NCI-H2196 (cell line): ENCODE measurements around the gene MFSD2A.
"Not testable (repeated sequence)": the region's sequence is repeated elsewhere in the genome, so short reads cannot be mapped to it uniquely, and the experiment has no call there.

Source experiments
- DNase-seq: peaks from one replicate; lab custom pipeline; 2025; ENCODE audit not compliant: unreplicated experiment; lab: John Stamatoyannopoulos, UW

MFSD2A gene

DNA sequence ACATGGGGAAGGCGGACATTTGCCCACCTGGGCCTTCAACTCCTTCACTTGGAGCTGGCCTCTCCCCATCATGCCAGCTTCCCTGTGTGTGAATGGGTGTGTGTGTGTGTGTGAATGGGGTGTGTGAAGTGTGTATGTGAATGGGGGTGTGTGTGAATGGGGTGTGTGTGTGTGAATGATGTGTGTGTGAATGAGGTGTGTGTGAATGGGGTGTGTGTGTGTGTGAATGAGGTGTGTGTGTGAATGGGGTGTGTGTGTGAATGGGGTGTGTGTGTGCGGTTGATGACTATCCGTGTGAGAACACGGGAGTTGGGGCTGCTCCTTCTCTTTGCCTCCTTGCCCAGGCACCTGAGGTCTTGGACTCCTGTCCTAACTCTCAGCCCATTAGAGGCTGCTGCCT lies 9.6 kb downstream of the MFSD2A start:
- DNase-seq: no peak

DNA sequence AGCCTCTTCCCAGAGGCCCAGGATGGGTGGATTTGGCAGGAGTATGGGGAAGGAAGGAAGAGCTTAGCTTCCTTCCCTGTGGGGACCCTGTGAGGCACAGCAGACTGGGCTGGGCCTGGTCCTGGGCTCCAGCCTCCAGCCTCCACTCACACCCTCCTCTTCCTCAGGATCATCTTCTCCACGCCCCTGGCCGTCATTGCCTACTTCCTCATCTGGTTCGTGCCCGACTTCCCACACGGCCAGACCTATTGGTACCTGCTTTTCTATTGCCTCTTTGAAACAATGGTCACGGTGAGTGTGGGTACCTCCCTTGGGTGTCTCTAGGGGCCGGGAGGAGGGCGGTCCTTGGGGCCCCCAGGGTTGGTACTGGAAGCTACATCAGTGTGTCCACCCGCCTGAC lies 10.1 kb downstream of the MFSD2A start:
- no peak for DNase-seq

DNA sequence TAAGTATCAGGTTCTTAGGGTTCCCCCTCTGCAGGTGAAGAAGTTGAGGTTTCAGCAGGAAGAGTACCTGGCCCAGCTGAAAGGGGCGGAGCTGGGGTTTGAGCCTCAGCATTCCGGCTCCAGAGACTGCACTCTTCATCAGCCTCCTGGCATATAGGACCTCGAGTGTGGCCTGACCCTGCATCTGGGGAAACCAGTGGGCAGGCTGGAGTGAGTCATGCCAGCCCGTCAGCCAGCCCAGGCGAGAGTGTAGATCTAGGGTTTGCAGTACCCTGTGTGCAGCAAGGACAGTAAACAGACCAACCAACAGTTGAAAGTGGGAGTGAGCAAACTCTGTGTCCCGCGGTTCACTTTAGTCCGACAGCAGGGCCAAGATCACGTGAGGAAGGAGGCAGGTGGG lies 14.1 kb downstream of the MFSD2A start:
- DNase-seq: no peak

DNA sequence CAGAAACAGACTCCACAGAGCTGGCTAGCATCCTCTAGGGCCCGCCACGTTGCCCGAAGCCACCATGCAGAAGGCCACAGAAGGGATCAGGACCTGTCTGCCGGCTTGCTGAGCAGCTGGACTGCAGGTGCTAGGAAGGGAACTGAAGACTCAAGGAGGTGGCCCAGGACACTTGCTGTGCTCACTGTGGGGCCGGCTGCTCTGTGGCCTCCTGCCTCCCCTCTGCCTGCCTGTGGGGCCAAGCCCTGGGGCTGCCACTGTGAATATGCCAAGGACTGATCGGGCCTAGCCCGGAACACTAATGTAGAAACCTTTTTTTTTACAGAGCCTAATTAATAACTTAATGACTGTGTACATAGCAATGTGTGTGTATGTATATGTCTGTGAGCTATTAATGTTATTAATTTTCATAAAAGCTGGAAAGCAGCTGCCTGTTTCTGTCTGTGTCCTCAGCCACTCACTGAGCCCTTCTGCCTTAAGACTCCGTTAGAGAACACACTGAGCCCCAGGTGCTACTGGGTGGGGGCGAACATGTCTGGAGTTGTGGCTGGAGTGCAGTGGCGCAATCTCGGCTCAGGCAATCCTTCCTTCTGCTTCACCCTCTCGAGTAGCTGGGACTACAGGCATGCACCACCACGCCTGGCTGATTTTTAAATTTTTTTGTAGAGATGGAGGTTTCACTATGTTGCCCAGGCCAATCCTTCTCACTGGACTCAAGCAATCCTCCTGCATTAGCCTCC lies 14.8 kb downstream of the MFSD2A start:
- DNase-seq: no peak

DNA sequence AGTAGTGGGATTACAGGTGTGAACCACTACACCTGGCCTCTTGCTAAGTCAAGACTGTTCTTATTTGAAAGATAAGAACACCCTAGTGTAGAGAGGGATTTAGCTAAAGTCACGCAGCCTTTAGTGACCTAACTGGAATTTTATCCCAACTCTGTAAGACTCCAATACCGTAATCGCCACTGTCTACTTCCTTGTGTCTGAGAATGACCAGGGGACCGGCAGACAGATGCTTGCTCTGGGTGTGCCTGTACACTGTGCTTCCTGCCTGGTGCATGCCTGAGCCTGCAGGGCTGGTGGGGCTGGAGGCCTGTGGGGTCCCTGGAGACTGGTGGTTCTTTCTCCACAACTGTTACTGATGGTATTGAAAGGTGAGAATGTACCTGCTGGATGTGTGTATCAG lies 15.3 kb downstream of the MFSD2A start:
- no peak for DNase-seq

DNA sequence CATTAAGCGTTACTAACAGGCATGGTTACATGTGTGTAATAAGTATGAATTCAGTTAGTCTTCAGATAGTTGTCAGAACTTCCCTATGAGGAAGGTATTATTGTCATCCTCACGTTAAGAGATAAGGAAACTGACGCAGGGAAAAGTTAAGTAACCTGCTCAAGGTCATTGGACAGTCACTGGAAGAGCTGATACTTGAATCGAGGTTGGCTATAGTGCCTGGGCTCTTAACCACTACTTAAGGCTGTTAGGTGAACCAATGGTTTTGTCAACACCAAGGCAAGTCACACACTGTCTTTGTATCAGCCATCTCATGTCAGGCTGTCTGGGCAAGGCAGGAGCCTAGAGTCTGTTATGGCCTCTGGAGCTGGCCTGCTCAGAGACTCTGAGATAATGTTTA lies 16.2 kb downstream of the MFSD2A start:
- DNase-seq: no peak

DNA sequence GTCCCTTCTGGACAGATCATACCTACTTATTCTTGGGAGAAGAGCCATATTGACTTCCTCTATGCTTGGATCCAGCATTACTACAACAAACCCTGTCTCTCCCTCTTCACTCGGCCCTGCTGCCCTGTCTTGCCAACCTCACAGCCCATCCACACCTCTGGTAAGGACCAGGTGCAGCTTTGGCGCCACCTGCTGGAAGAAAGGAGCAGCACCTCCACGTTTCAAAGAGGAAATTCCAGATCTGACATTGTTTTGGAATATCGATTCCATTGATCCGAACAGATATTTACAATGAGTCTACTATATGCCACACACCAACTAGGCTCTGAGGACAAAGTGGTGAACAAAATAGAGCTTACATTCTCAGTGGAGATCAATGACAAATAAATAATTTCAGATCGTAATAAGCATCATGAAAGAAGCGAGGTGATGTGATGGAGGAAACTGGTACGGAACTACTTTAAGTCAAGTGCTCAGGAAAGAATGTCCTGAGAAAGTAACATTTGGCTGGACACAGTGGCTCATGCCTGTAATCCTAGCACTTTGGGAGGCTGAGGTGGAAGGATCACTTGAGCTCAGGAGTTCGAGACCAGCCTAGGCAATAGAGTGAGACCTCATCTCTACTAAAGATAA lies 18.7 kb downstream of the MFSD2A start:
- DNase-seq: peak; percentile 87

DNA sequence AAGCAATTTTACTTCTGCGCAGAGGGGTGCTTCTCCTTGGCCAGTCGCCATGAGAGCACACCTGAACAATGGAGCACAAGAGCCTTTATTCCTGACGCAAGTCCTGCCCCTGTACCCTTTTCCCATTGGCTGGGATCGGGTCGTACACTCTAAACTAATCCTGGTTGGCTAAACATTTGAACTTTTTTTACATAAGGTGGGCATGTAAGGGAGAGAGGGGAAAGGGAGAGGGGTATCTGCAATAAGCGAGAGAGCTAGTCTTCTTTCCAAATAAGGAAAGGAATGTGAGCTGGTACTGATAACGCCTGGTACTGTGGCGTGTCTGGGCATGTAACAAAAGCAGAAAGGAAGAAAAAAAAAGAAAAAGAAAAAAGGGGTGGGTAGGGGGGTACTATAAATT lies 21.8 kb downstream of the MFSD2A start:
- DNase-seq: no peak

DNA sequence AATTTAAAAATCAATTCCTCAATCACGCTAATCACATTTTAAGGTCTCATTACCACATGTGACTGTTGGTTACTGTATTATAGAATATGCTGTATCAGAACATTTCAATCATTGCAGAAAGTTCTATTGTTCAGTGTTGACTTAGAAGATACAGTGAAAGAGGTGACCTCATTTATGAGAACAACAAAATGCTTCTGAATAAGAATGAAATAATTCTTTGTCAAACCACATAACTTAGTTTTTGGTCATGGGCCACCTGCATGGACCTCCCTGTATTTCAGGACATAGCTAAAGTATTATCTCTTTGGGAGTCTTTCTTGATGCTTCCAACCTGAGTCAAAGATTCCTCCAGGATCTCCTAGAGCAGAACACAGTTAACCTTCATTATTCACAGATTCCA lies 22.3 kb downstream of the MFSD2A start:
- no peak for DNase-seq

DNA sequence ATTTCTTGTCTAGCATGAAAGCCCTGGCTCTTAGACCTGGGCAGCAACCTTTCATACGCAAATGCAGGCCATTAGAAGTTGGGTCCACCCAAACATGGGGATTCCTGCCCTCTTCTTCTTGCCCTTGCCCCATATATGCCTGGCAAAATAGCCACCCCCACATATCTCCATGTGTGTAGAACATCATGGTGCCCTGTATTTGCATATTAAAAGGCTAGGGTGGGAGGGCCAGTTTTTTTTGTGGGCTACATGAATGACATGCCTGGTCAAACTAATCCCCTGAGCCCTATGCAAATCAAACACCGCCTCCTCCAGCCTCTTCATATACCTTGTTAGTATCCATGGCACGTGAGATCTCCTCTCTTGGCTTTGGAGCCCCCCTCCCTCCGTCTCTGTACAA lies 24.7 kb downstream of the MFSD2A start:
- DNase-seq: no peak

DNA sequence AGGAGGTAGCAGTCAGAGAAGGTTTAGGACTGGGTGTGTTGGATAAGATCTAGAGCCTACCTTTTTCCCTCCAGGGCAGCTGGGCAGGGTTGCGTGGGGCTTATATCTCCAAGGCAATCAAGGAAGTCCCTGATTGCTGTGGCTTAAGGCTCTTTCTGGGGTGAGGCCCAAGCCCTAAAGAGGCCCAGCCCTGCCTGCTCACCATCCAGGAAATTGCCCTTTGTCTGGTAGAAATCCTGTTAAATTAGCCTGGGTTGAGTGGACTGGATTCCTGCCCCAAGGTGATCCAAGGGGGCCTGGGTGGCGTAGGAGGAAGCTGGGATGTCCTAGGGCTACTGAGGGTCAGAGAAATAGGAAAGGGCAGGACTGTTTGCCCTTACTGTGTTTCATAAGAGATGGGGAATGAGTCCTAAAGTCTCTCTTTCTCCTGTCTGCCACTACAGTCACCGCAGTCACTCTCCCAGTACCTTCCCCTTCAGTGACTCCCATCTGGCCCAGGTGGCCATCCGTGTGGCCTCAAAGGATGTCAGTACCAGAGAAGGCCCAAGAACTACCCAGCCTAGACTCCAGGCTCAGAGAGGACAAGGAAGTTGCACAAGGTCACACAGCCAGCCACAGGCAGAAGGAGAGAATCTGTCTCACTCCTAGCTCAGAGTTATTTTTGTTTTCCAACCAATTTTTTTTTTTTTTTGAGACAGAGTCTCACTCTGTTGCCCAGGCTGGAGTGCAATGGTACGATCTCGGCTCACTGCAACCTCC lies 25.8 kb downstream of the MFSD2A start:
- no peak for DNase-seq

DNA sequence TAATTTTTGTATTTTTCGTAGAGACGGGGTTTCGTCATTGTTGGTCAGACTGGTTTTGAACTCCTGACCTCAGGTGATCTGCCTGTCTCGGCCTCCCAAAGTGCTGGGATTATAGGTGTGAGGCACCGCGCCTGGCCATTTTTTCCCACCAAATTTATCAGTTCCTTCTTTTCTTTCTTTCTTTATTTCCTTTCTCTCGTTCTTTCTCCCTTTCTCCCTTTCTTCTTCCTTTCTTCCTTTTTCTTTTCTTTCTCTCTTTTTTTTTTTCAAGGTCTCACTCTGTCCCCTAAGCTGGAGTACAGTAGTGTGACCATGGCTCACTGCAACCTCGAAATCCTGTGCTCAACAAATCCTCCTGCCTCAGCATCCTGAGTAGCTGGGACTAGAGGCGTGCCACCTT lies 26.4 kb downstream of the MFSD2A start:
- DNase-seq: no peak

DNA sequence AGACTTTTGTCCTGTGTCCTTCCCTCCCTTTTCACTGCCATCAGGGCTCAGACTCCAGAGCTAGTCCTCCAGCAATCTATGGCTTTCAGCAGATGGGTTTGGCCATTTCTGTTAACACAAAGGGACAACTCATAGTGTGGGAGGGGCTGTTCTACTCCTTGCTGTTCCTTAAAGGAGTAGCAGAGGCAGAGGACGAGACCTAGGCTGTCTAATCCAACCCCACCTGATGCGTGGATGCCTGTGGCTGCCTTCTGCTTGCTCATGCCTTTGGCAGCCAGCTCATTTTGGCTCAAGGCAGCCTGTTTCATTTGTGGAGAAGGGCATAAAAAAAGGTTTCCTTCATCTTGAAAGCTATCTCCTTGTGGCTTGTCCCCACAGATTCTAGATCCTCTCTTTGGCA lies 27.0 kb downstream of the MFSD2A start:
- DNase-seq: no peak

DNA sequence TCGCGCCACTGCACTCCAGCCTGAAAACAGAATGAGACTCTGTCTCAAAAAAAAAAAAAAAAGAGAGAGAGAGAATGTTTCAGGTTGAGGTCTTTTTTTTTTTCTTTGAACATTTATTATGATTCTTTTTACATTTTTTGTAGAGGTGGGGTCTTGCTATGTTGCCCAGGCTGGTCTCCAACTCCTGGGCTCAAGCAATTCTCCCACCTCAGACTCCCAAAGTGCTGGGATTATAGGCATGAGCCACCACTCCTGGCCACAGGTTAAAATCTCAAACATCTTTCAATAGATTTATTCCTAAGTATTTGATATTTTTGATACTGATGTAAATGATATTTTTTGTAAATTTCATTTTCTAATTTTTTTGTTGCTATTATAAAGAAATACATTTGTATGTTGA lies 29.5 kb downstream of the MFSD2A start:
- DNase-seq: not testable (repeated sequence)

DNA sequence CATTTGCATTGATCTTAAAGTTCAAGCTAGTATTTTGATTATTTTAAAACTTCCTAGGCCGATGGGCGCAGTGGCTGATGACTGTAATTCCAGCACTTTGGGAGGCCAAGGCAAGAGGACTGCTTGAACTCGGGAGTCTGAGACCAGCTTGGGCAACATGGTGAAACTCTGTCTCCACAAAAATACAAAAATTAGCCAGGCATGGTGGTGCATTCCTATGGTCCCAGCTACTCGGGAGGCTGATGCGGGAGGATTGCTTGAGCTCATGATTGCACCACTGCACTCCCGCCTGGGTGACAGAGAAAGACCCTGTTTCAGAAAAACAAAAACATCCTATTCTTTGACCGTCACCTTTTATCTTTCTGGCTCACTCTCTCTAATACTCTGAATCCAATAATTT lies 30.0 kb downstream of the MFSD2A start:
- DNase-seq: no peak

DNA sequence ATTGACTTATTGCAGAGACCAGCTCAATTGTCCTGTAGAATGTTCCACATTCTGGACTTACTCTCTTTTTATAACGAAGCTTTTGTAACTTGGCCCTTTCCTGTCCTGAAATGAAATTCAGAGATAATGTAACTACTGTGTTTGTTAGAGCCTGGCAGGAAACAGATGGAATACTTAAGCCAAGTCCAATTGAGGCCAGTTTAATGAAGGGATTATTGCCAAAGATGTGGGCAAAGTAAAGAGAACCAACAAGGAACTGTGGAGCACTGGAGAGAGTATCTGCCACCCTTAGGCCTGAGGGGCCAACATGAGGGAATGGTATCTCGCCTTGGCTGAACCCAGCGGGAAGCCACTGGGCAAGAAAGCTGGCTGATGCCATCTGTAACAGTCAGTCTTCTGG lies 32.9 kb downstream of the MFSD2A start:
- no peak for DNase-seq

DNA sequence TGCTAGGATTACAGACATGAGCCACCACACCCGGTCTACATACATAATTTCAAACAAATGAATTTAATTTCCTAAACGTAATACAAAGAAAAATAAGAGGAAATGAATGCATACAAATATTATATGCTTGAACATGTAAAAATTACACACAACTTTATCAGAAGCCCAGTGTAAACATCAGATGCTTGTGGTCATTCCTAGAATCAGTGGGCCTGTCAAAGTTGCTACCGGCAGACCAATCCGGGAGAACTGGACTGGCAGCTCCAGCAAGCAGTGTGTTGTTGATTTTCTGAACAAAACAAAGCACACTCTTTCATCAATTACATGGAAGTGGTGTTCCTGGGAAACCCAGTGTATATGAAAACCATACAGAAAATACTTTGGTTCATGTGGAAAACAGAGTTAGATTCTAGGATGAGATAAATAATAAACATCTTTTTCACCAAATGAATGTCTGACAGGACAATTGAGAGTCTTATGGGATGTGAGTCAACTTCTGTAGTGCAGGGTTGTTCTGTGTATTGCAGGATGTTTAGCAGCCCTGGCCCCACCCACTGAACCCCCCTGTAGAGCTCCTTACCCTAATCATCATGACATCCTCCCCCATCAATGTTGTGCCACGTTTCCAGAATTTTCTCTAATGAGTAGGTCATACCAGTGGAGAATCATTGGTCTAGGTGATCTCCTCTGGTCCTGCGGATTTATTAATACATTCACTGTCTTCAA lies 33.8 kb downstream of the MFSD2A start:
- no peak for DNase-seq

DNA sequence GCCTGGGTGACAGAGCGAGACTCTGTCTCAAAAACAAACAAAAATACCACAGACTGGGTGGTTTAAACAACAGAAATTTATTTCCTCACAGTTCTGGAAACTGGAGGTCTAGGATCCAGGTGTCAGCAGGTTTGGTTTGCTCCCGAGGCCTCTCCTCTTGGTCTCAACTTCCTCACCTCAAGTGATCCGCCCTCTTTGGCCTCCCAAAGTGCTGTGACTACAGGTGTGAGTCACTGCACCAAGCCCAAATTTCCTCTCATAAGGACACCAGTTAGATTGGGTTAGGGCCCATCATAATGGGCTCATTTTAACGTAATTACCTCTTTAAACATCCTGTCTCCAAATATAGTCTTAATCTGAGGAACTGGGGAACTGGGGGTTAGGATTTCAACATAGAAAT lies 35.5 kb downstream of the MFSD2A start:
- no peak for DNase-seq

DNA sequence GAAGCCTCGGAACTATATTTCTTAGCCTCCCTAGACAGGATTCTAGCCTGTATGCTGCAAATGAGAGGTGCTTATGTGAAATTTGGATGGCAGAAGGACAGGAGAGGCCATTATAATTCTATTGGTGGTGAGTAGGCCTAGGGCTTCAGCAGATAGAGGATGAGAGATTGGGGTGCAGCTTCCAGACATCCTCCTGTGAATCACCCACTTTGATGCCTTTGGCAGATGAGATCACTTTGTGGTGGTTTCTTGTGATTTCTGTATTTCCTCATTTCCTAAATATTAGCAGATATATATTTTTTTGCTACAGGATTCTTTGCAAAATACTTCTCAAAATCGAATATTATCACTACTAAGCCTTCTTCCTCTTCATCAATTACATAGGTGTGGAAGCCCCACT lies 37.3 kb downstream of the MFSD2A start:
- no peak for DNase-seq

DNA sequence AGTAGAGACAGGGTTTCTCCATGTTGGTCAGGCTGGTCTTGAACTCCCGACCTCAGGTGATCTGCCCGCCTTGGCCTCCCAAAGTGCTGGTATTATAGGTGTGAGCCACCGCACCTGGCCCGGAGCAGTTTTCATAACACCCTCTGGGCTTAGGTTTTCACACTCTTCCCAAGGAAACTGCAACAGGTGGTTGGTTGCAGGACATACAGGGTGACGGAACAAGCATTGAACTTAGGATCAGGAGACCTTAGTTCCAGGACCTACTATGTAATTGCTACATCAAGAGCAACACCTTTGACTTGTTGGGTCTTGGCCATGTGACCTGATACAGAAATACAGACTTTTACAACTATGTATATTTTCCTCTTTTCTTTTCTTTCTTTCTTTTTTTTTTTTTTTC lies 37.9 kb downstream of the MFSD2A start:
- DNase-seq: no peak

DNA sequence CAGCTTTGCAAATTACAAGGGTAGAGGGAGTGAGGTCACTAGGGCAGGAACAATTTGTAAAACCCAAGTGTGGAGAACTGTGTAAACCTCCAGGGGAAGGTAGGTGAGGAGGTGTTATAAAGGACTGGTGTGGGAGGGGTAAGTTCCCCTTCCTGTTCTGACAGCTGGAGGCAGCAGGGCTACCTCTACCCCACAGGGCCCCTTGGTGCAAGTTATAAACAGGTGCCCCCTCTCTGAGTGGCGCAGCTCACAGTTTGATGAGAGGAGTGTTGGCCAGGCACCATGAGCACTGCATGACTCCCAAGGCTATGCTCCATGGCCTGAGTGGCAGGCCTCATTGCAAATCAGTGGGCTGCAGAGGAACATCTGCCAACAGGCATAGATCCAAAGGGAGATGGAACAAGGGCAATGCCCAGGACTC lies 41.0 kb downstream of the MFSD2A start:
- DNase-seq: no peak
